ENCODE measurements around the gene SYDE2.
"Not testable (repeated sequence)": the region's sequence is repeated elsewhere in the genome, so short reads cannot be mapped to it uniquely, and the experiment has no call there.

Gene SYDE2

GRCh38 chr1:85166351-85166750 lies 34.5 kb downstream of the SYDE2 start:
- no peak for DNase-seq (ENCODE audit: low spot score)

GRCh38 chr1:85158910-85159309 lies 41.9 kb downstream of the SYDE2 start:
- no peak for DNase-seq (ENCODE audit: low spot score)

- DNase-seq (ENCODE audit: low spot score): no peak
Observed at GRCh38 chr1:85157436-85157835, 43.4 kb downstream of the SYDE2 start.

- DNase-seq (ENCODE audit: low spot score): no peak
Observed at GRCh38 chr1:85153149-85153891, 47.5 kb downstream of the SYDE2 start.

GRCh38 chr1:85151446-85151845 lies 49.4 kb downstream of the SYDE2 start:
- DNase-seq (ENCODE audit: low spot score): no peak

- DNase-seq (ENCODE audit: low spot score): no peak
Observed at GRCh38 chr1:85149805-85150204, 51.0 kb downstream of the SYDE2 start.

- DNase-seq (ENCODE audit: low spot score): no peak
Observed at GRCh38 chr1:85148524-85149250, 52.1 kb downstream of the SYDE2 start.

- no peak for DNase-seq (ENCODE audit: low spot score)
Observed at GRCh38 chr1:85146972-85147359, 53.9 kb downstream of the SYDE2 start.

- not testable (repeated sequence) for DNase-seq (ENCODE audit: low spot score)
Observed at GRCh38 chr1:85146298-85146971, 54.4 kb downstream of the SYDE2 start.

- DNase-seq (ENCODE audit: low spot score): no peak
Observed at GRCh38 chr1:85144351-85144750, 56.5 kb downstream of the SYDE2 start.

- no peak for DNase-seq (ENCODE audit: low spot score)
Observed at GRCh38 chr1:85142753-85143152, 58.1 kb downstream of the SYDE2 start.

GRCh38 chr1:85138439-85138838 lies 62.4 kb downstream of the SYDE2 start:
- DNase-seq (ENCODE audit: low spot score): not testable (repeated sequence)

GRCh38 chr1:85137660-85138059 lies 63.2 kb downstream of the SYDE2 start:
- peak; percentile 9 for DNase-seq (ENCODE audit: low spot score)

- DNase-seq (ENCODE audit: low spot score): no peak
Observed at GRCh38 chr1:85135392-85135798, 65.4 kb downstream of the SYDE2 start.

- no peak for DNase-seq (ENCODE audit: low spot score)
Observed at GRCh38 chr1:85134583-85135391, 66.0 kb downstream of the SYDE2 start.

- no peak for DNase-seq (ENCODE audit: low spot score)
Observed at GRCh38 chr1:85133565-85134159, 67.2 kb downstream of the SYDE2 start.

- DNase-seq (ENCODE audit: low spot score): no peak
Observed at GRCh38 chr1:85132078-85132720, 68.6 kb downstream of the SYDE2 start.

GRCh38 chr1:85128316-85128715 lies 72.5 kb downstream of the SYDE2 start:
- no peak for DNase-seq (ENCODE audit: low spot score)

- DNase-seq (ENCODE audit: low spot score): no peak
Observed at GRCh38 chr1:85125891-85126290, 74.9 kb downstream of the SYDE2 start.

GRCh38 chr1:85124091-85124490 lies 76.7 kb downstream of the SYDE2 start:
- DNase-seq (ENCODE audit: low spot score): no peak

GRCh38 chr1:85122169-85122568 lies 78.6 kb downstream of the SYDE2 start:
- DNase-seq (ENCODE audit: low spot score): no peak
